ENCODE data around the gene URB2.

Gene URB2

DNA sequence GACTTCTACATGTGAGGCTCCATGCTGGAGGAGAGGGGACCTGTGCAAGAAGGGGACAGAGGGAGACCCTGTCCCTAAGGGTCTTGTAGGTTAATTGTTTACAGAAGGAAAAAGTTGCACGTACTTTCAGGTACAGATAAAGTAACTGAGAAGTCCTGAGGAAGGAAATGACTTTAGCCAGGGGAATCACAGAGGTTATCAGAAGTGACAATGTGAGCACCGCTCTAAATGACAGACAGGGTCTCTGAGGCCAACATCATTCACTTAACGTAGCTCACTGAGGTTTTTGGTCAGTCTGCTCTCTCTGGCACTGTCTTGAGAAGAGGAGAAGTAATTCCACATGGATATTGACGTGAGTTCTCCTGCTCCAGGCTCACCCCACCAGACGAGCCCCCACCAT, 12.1 kb upstream of the URB2 start:
- Histone ChIP-seq H2AFZ (ENCODE audit: low read length) (no peak overlapping the region), H3K4me3 (ENCODE audit: low read length, poor library complexity, severe bottlenecking) (no peak overlapping the region), H3F3A (ENCODE audit: low read depth) (no peaks in the 10 kb centered on the region), H3K9me2 (replicated peaks; ENCODE audit: low read depth, low read length) (no peaks in the 10 kb centered on the region), H3K27me3 (ENCODE audit: insufficient read depth, low read length, poor library complexity, severe bottlenecking) (no peaks in the 10 kb centered on the region), H4K20me1 (ENCODE audit: insufficient read depth, low read length, poor library complexity, severe bottlenecking) (peaks cover 6% of the 10 kb centered on the region), H3K4me2 (ENCODE audit: low read depth, low read length, poor library complexity, severe bottlenecking) (no peak overlapping the region), H3K9ac (ENCODE audit: low read depth, low read length, poor library complexity, severe bottlenecking) (no peak overlapping the region), H3K36me3 (ENCODE audit: insufficient read depth, low read length) (peaks cover 54% of the 10 kb centered on the region), H3K9me3 (ENCODE audit: insufficient read depth, low read depth, low read length) (no peaks in the 10 kb centered on the region), H3K79me2 (ENCODE audit: insufficient read depth, low read length) (peaks cover 38% of the 10 kb centered on the region), H3K4me1 (ENCODE audit: insufficient read depth, low read length, poor library complexity, severe bottlenecking) (no peaks in the 10 kb centered on the region)
- TF ChIP-seq EZH2phosphoT487 (IDR thresholded peaks at IDR 0.05; ENCODE audit: borderline replicate concordance) = no peak
- TF ChIP-seq, protein P1, sequence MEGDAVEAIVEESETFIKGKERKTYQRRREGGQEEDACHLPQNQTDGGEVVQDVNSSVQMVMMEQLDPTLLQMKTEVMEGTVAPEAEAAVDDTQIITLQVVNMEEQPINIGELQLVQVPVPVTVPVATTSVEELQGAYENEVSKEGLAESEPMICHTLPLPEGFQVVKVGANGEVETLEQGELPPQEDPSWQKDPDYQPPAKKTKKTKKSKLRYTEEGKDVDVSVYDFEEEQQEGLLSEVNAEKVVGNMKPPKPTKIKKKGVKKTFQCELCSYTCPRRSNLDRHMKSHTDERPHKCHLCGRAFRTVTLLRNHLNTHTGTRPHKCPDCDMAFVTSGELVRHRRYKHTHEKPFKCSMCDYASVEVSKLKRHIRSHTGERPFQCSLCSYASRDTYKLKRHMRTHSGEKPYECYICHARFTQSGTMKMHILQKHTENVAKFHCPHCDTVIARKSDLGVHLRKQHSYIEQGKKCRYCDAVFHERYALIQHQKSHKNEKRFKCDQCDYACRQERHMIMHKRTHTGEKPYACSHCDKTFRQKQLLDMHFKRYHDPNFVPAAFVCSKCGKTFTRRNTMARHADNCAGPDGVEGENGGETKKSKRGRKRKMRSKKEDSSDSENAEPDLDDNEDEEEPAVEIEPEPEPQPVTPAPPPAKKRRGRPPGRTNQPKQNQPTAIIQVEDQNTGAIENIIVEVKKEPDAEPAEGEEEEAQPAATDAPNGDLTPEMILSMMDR (conservative IDR thresholded peaks at IDR 0.05; ENCODE audit: low read length) = no peak

DNA sequence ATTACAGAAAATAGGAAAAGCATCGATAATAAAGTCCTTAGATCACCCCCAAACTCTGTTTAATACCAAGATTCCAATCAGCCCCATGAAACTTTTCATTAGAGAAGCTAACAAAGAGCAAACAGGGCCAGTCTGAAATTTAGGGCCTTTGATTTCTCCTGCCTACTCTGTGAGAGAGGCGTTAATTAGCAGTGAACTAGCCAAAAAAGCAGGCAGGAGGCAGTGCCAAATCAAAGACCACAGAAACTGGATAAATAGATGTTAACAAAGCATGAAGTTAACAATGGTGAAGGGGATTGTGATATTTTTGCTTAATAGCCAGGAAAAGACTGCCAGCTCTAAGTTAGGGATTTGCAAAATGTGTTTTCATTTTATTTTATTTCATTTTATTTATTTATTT, 11.3 kb upstream of the URB2 start:
- Histone ChIP-seq H3F3A (ENCODE audit: low read depth) (no peaks in the 10 kb centered on the region), H2AFZ (ENCODE audit: low read length) (no peak overlapping the region), H3K79me2 (ENCODE audit: insufficient read depth, low read length) (peaks cover 46% of the 10 kb centered on the region), H3K36me3 (ENCODE audit: insufficient read depth, low read length) (peaks cover 47% of the 10 kb centered on the region), H3K4me1 (ENCODE audit: insufficient read depth, low read length, poor library complexity, severe bottlenecking) (peaks cover 4% of the 10 kb centered on the region), H3K9me3 (ENCODE audit: insufficient read depth, low read depth, low read length) (no peaks in the 10 kb centered on the region), H3K9ac (ENCODE audit: low read depth, low read length, poor library complexity, severe bottlenecking) (no peak overlapping the region), H3K4me2 (ENCODE audit: low read depth, low read length, poor library complexity, severe bottlenecking) (no peak overlapping the region), H3K4me3 (ENCODE audit: low read length, poor library complexity, severe bottlenecking) (no peak overlapping the region), H4K20me1 (ENCODE audit: insufficient read depth, low read length, poor library complexity, severe bottlenecking) (peaks cover 6% of the 10 kb centered on the region), H3K27me3 (ENCODE audit: insufficient read depth, low read length, poor library complexity, severe bottlenecking) (no peaks in the 10 kb centered on the region), H3K9me2 (replicated peaks; ENCODE audit: low read depth, low read length) (no peaks in the 10 kb centered on the region)
- TF ChIP-seq, protein P1 (conservative IDR thresholded peaks at IDR 0.05; ENCODE audit: low read length) = no peak
- TF ChIP-seq EZH2phosphoT487 (IDR thresholded peaks at IDR 0.05; ENCODE audit: borderline replicate concordance) = no peak

DNA sequence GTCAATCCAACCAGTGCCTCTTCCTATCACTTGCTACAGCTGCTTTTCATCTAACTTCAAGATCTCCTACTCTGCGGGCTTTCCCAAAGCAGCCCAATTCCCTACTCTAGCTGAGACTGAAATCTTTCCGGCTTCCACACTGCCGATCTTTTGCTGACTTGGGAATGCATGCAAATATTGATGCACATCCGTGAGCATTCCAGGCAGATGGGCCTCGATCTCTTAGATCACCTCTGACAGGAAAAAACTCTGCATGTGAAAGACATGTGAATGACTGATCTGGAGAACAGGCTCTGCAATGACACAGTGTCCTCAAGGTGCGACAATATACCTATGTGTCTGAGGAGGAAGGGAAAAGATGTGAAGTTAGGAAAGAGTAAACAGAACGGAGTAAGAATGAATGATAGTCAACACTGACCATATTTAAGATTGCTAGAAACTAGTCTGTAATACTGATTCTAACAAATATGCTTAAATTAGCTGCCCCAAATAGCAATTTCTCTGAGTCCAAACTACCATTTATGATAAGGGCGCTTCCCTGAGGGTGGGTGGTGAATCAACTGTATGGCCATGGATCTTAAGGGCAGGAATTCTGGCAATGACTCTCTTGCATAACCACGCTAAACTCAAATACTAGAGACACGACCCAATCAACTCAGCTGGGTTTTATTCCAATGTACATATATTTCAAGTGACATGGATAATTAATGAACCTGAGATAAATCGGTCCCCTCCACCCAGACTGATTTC, 8.5 kb upstream of the URB2 start:
- no peak overlapping the region for H3K9ac ChIP-seq (ENCODE audit: low read depth, low read length, poor library complexity, severe bottlenecking)
- H3K36me3 ChIP-seq (ENCODE audit: insufficient read depth, low read length) = peaks cover 18% of the 10 kb centered on the region; the same call in 1 of the 2 replicates
- peaks cover 19% of the 10 kb centered on the region for H3K4me1 ChIP-seq (ENCODE audit: insufficient read depth, low read length, poor library complexity, severe bottlenecking)
- H3K79me2 ChIP-seq (ENCODE audit: insufficient read depth, low read length) = peaks cover 70% of the 10 kb centered on the region
- H3K9me2 ChIP-seq (replicated peaks; ENCODE audit: low read depth, low read length) = no peaks in the 10 kb centered on the region
- no peaks in the 10 kb centered on the region for H3K27me3 ChIP-seq (ENCODE audit: insufficient read depth, low read length, poor library complexity, severe bottlenecking)
- peaks cover 31% of the 10 kb centered on the region for H4K20me1 ChIP-seq (ENCODE audit: insufficient read depth, low read length, poor library complexity, severe bottlenecking)
- no peaks in the 10 kb centered on the region for H3K9me3 ChIP-seq (ENCODE audit: insufficient read depth, low read depth, low read length)
- no peak overlapping the region for H3K4me3 ChIP-seq (ENCODE audit: low read length, poor library complexity, severe bottlenecking)
- H3F3A ChIP-seq (ENCODE audit: low read depth) = no peaks in the 10 kb centered on the region
- H2AFZ ChIP-seq (ENCODE audit: low read length) = no peak overlapping the region
- TF ChIP-seq EZH2phosphoT487 (IDR thresholded peaks at IDR 0.05; ENCODE audit: borderline replicate concordance) = no peak
- TF ChIP-seq, protein P1 (conservative IDR thresholded peaks at IDR 0.05; ENCODE audit: low read length) = no peak
- H3K4me2 ChIP-seq (ENCODE audit: low read depth, low read length, poor library complexity, severe bottlenecking) = no peak overlapping the region

All from Loucy (cell line).